GM19351 (cell line): ENCODE results near the gene ARHGAP26.
"Not testable (repeated sequence)": the region's sequence is repeated elsewhere in the genome, so short reads cannot be mapped to it uniquely, and the experiment has no call there.

Source experiments
- ATAC-seq: cut with Tn5 transposase; IDR thresholded peaks from one replicate; pipeline ENCODE4 v1.9.1; 2021; ENCODE audit warnings: mild to moderate bottlenecking, moderate library complexity; ENCODE audit not compliant: unreplicated experiment

Gene ARHGAP26

DNA sequence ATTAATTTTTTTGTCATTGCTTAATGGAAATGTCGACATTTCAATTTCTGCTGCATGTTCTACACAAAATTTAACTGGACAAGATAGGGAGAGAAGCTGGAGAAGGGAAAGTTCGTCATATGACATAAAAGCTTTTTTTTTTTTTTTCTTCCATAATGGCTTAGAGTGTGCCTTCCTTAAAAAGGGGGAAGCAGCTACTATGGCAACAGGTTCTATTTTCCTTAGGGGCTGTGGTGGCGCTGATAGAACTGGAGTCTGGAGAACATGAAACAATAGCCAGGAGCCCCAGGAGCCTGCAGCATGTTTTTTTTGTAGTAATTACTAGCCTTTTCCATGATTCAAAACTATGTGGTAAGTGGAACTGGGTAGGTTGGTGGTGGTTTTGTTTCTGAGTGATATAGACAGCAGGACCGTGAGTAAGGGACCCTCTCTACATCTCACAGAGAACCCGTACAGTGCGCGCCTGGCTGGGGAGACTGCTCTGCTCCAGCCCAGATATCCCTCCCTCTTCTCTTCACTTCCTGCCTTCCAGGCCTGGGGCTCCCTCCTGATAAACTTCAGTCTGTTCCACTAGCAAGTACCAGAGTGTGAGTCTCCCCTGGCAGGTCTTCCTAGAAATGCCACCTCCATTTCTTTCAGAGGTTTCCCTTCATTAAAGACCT is 331.7 kb downstream of the ARHGAP26 start:
- ATAC-seq, result no peak

DNA sequence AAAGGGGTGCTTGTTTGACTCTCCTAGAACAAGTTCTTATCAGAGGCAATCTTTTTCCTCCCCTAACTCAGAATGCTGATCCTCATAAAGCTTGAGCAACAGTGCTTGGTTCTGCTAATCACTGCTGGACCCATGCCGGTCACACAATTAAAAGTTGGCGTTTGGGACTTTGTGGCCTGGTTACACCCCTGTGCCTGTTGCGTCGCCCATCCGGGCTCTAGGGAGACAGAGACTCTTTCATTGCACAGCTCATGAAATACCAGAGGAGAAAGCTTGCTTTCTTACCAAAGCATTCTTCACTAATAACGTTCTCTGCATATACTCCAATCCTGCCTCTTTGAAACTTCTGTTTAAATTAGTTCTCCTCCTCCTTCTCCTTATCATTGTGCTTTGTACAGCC is 332.2 kb downstream of the ARHGAP26 start:
- no peak for ATAC-seq

DNA sequence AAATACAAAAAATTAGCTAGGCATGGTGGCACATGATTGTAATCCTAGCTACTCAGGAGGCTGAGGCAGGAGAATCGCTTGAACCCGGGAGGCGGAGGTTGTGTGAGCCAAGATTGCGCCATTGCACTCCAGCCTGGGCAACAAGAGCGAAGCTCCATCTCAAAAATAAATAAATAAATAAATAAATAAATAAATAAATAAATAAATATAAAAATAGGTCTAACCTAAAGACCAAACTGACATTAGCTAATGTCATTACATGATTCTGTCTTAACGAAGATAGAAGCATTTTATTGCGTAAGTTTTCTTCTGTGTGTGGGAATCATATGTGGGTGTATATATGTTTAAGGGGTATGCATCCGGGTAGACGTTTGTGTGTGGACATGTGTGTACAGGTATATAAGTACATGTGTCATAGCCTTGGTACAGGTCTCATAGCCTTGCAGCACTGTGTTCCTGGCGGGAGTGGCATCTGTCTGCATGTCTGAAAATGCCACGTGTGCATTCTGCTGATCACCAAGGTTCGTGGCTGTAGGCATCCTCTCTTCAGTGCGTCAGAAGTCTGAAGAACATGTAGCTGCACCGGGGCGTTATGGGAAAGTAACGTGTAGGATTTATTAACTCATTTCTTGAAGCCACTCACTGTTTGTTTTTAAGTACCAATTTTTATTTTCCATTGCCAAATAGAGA is 335.2 kb downstream of the ARHGAP26 start:
- ATAC-seq, result no peak

DNA sequence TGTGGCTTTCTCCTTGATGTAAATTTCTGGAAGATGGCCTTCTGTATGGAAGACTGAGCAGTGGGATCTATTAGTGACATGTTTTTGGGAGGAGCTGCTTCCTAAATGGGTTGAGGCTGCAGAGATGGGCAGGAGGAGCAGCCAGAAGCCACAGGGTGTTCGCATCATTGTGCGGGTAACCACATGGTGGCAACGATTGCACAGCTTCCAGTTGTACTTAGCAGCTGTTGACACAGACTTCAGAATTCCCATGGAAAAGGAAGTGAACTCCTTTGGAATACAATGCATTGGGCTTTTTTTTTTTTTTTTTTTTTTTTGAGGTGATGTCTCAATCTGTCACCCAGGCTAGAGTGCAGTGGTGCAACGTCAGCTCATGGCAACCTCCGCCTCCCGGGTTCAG is 336.0 kb downstream of the ARHGAP26 start:
- no peak for ATAC-seq

DNA sequence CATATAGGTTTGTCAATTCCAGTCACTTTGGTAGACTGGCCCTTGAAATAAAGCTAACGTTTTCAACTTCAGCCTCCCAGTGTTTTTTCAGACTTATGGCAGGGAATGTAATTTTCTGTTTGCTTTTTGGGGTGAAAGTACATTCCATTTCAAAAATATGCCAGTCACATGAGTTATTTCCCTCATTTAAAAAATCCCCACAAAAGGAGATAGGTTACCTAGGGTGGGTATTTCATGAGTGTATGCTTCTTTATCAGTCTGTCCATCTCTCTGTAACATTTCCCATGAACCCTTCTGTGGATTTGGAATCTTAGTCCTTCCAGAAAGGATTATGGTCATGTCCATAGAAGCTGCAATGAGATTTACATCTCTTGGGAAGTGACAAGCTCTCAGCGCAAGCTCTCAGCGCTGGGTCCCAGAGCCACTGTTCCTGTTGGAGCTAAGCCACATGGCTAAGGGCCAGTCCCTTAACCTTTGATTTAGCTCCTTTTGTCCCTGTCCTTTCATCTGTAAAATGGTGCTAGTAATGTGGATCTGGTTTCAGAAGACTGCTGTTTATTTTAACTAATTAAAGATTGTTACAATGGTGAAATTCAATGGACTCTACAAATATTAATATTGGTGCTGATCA is 338.4 kb downstream of the ARHGAP26 start:
- ATAC-seq, result no peak

DNA sequence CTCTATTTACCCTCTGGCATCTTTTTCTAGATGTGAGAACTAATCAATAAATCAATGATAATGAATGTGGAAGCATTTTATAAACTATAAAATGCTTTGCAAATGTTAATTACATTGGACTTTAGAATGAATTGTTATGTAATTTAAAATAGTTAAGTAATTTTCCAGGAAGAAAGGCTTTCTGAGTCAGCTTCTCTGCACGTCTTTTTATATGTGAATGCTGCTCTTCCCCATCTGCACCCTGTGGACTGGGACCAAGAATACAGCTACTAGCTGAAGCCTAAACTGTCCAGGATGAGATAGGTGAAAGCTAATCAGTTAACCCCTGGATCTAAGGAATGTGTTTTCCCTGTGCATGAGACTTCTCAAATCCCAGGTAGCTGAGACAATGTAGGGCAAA is 340.4 kb downstream of the ARHGAP26 start:
- ATAC-seq, result no peak

DNA sequence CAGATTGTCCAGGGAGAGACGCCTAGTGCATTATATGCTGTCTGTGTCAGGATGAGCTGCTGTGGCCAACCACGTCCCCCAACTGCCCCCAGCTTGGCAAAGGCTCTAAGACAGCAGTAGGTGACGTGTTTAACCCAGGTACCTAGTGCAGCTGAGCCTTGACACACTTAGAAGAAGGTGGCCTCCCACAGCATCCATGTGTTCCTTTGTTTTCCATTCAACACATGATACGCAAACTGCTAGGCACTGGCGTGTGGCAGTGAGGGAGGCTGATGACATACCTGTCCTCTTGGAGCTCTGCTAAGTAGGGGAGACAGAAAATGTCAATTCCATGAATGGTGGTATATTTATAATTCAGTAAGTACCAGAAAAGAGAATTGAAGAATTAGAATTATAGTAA is 341.6 kb downstream of the ARHGAP26 start:
- no peak for ATAC-seq

DNA sequence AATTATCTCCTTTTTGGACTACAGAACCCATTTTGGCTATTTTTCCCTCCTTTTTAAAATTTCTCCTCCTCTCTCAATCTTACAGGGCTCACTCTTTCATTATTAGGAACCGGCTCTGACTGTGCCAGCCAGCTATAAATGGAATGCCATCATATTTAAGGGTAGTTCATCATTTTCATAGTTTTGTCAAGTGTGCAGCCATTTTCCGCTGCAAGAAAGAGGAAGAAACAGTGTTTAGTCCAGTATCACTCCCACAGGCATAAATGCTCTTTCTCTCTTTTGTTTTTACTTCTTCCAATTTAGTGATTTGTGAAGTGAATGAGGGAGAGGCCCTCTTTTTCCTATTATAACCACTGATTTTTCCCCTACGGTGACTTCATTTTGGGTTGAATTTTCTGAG is 343.3 kb downstream of the ARHGAP26 start:
- ATAC-seq, result no peak

DNA sequence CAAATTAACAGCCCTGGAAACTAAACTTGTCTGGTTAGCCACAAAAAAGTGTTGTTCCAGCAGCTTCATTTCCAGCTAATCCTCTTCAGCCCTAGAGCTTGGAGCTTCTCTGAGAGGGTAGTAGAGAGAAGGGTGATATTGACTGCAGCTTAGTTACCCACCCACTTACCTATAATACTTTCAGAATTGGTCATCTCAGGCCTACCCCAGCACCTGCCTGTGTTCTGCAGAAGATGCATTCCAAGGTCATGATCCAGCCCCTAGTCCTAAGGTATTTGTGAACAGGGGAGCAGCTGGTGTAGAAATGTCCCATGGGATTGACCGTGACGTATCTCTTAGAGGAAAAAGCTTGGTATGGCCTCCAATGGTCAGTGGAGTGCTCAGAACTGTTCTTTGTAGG is 344.3 kb downstream of the ARHGAP26 start:
- ATAC-seq, result peak; percentile 56

DNA sequence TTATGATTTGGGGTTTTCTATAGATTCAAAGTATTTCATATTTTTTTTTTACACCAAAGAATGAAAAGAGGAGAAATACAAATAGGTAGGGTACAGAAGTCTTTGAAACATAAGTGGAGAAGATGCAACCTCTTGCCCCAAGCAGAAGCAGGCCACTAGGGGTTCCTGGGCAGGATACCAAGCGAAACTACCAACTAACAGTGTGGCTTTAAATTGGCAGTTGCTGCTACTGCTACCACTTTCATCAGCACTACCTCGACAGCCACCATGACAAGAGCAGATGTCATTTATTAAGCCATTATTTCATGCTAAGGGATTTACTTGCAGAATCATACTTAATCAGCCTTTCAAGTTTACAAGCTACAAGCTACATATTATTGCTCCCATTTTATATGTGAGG is 345.2 kb downstream of the ARHGAP26 start:
- ATAC-seq, result no peak

DNA sequence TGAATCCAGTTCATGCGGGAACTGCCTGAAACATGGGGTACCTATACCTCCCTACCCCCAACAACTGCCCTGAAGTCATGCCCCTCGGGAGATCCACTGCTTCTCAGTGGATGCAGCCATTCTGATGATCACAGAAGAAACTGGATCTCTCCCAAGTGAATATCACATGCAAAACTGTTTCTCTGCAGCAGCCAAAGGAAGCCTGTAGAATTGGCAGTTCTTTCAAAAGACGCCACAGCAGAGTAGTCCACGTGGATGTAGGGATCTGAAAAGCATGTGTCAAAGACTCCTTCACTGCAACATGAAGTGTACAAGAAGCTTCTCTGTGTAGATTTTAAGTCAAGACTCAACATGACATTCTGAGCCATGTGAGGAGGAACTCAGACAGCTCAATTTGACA is 346.6 kb downstream of the ARHGAP26 start:
- ATAC-seq, result no peak

DNA sequence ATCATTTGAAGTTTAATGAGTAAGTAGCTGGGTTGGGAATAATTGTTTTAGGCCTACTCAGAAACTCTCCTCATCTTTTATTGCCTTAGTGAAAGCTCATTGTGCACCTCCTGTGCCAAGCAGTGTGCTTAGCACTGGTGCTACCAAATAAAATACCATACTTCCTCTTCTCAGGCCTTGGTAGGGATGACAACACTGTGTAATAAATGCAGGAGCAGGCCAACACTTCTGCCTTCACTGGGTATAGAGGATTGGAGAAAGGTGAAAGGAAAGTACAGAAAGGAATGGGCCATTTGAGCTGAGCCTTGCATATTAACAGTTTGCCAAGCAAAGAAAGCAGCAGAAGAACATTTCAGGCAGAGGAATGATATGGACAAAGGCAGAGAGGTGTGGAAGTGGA is 347.6 kb downstream of the ARHGAP26 start:
- ATAC-seq, result no peak

DNA sequence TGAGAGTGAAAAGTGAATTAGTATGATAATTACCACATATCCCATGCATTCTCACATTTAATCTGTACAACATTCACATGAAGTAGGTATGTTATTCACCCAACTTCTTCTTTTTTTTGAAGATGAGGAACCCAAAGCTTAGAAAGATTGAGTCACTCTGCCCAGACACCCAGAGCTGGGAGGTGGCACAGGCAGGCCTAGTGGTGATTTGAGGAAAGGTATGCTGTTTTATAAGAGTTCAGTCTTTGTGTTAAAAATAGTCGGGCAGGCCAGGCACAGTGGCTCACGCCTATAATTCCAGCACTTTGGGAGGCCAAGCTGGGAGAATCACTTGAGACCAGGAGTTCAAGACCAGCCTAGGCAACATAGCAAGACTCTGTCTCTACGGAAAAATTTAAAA is 348.0 kb downstream of the ARHGAP26 start:
- no peak for ATAC-seq

DNA sequence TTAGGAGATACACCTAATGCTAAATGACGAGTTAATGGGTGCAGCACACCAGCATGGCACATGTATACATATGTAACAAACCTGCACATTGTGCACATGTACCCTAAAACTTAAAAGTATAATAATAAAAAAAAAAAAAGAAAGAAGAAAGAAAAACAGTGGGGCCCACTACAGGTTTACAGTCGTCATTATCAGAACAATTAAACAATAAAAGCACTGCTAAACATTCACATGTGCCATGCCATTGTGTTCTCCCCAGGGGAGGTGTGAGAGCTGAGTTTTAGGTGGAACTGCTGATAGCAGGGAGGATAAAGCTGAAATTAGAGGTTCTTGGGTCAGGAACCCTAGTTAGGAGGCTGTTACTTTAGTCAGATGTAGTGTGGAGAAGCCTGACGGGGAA is 348.6 kb downstream of the ARHGAP26 start:
- ATAC-seq, result not testable (repeated sequence)

DNA sequence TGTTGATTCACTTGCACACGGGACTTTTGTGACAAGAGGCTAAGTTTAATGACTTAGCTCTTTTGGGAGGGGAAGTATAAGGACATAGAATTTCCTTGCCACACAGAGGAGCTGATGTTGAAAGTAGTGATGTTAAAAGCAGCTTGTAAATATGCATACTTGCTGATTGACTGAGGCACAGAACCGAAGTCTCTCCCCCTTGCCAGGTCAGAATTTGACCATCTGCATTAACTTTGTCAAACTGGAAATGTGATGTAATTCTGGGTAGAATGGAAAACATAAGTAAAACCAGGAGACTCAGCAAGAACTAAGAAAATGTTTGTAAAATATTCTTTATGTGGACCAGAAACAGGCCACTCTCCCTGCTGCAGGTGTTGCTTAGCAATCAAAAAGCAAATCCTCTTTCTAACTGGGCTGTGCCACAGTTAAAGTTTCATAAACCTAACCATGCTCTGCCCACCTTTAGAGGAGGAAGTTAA is 349.2 kb downstream of the ARHGAP26 start:
- ATAC-seq, result peak; percentile 50

DNA sequence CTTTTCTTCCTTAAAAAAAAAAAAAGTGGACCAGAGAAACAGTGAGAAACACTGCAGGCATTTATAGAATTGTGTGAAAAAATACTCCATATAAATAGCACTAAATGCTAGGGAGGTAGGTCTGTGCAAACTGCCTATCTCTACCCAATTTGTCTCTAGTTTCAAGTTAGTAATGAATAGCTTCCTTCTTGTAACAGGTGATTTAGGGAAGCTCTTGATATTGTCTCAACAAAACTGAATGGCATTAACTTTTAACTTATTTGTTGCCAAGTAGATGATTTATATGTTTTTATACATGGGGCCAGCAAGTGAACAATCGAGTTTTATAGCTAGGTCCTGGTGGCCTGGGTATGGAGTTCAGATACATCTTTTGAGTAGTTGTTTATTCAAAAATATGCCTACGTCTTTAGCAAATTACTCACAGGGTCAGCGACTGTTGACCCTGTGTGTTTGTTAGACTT is 349.7 kb downstream of the ARHGAP26 start:
- ATAC-seq, result no peak

DNA sequence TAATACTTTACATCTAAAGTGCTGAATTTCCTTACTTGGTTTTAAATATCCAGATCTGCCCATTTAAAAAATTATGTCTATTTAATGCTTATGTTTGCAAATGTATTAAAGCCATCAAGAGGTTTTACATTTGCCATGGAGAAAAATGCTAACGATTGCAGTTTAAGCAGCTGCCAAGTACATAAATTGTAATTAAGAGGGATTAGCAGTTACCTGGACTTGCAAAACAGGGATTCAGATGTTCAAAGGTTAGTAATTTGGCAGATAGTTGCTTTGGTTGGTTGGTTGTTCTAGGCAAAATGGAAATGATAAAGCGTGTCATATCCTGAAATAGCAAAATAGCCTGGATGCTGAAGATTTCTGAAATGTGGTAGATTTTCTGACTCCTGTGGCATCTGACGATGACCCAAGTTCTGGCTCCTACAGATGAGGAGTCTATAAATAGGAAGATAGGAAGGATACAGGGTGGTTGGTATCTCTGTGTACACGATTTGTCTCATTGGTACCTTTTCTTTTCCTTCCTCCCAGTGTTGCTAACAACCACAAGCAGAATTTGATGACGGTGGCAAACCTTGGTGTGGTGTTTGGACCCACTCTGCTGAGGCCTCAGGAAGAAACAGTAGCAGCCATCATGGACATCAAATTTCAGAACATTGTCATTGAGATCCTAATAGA is 350.4 kb downstream of the ARHGAP26 start:
- ATAC-seq, result no peak

DNA sequence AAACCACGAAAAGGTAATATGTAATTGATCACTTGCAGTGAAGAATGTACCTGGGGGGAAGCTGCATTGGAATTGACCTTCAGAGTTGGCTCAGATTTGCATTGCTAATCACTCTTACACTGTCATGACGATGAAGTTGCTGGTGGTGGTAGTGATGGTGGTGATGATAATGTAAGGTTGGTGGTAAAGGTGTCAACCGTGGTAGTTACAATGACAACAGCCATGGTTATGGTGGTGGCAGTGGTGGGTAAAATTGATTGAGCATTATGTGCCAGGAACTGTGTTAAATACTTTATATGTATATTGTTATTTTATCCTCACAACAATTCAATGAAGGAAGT is 350.9 kb downstream of the ARHGAP26 start:
- ATAC-seq, result no peak

DNA sequence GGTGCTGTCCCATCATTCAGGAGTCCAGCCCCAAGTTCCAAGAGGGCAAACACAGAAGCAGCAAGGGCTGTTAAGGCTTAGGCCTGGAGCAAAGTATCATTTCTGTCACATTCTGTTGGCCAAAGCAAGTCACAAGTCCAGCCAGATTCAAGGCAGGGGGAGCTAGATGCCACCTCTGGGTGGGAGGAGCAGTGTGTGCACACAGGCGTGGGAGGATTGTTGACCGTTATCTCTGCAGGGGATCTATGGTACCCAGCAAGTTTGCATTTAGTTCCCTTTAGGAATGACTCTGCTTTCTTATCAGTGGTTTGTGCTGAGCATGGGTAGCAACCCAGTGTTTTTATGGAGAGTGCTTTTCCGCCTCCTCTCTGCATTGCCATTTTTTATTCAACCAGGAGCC is 354.4 kb downstream of the ARHGAP26 start:
- ATAC-seq, result peak; percentile 36

DNA sequence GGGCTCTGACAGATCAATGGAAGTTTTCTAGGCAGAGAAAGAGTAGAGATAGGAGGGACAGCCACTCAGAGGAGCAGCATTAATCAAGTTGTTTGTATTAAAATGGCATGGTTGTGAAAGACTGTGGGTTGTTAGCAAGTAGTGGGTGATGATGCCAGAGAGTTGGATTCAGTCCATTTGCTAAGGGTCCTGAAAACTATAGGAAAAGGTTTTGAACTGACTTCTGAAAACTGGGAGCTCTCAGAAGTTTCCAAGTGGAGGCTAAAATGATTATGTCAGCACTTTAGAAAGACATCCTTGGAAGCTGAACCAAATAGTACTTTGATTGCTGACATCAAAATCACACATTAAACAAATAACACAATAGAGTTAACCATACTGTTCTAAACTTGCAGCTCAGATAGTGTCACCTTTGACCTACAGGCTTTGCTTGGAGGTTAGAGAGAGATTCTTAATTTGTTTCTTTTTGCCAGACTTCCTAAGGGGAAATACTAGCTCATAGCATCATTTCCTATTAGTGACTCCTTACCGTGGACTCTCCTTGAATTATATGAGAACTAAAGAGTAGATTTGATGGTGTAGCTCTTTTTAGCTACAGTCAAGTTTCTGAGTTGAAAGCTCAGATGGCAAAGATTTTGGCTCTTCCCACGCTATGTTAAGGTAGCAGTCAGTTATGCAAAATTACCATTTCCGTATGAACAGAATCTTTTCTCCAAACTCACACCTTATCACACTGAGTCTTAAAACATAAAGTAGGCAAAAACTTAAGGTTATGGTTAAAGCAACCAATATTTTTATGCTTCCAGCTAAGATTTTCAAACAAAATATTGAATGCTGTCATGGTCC is 356.2 kb downstream of the ARHGAP26 start:
- ATAC-seq, result peak; percentile 70
